Effector CD8-positive, alpha-beta T cell (primary cell): ENCODE data around the gene KCNAB2.

Experiments used
- DNase-seq: peaks from one replicate; lab custom pipeline; 2025; lab: John Stamatoyannopoulos, UW

Gene KCNAB2

DNA sequence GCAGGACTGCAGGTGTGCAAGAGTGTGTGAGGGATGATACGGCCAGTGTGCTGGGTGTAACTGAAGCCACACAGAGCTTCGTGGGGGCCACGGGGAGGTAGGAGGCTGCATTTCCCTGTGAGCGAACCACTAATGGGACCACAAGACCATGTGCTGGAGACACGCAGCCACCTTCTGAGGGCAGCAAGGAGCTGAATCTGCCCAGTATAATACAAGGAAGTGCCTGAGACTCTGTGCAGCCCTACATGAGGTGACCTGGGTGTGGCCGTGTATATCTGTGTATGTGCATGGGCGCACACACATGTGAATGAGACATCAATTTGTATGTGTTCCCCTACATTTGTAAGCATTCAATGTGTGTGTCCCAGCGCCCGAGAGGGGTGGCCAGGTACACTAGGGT lies 83.6 kb downstream of the KCNAB2 start:
- DNase-seq, result no peak

DNA sequence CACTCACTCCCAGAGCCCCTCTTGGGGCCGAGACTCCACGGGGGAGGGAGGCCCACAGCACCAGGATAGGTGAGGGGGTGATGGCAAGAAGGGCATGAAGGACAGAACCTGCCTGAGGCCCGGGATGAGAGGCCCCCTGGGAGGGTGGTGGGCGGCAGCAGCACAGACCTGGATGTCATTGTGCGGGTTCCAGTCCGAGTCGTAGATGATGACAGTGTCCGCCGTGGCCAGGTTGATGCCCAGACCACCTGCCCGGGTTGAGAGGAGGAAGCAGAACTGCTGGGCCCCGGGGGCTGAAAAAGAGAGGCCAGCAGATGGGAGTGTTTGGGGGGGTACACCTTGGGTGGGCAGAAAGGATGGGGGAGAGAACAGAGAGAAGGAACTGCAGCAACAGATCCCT lies 84.3 kb downstream of the KCNAB2 start:
- no peak for DNase-seq

DNA sequence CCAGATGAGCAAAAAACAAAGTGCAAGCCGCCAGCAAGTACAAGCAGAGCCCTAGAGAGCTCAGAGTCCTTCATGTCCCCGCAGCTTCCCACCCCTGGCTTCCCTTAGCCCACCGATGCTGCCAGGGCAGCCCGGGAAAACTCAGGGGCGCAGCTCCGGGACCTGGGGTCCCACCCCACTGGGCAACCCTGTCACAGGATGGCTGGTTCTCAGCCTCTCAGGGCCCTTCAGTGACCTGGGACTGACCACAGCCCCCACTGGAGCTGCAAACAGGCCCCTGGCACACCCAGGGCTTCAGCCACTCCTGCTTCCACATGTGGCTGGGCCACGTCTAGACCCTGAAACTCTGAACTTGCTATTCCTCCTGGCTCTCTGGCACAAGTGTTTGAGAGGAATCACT lies 84.9 kb downstream of the KCNAB2 start:
- DNase-seq, result no peak

DNA sequence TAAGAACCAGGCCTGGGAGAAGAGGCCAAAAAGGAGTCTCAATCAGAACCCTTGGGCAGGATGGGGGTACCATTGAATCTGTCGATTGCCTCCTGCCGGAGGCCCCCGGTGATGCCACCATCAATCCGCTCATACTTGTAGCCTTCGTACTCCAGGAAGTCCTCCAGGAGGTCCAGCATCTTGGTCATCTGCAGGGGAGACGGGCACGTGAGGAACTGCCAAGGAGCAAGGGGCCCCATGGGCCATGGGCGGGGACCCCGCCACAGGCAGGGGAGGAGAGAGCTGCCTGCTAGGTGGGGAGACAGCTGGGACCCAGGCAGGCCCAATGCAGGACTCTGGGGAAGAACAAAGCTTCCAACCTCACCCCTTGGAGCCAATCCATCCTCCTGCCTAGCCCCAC lies 85.9 kb downstream of the KCNAB2 start:
- no peak for DNase-seq

DNA sequence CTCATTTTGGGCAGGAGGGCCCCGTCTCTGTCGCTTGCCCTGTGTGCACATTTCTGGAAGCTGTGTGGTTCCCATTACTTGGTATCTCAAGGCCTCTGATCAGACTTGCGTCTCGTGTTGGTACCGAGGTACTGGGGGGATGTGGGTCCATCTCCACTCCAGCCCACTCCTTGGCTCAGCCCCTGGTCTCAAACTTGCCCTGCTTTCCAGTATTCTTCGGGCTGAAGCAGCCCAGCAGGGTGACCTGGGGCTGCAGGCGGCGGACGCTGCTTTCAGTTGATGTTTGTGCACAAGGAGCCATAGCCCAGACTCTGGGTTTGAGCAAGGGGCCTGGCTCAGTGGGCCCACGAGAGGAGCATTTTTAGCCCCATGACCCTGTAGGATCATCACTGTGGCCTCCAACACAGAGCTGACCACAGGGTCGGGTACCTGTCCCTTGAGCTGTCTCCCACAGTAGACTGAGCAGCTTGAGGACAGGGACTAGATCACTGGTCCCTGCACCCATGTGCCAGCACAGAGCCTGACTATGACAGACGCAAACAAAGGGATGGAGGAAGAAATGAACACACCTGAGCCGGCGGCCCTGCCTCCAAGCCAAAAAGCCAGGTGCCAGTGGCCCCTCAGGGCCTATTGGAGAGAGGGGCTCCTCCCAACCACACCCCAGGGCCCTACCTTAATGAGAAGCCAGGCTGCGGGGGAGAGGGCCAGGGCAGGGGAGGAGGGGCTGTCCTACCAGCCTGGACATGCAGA lies 87.6 kb downstream of the KCNAB2 start:
- no peak for DNase-seq

DNA sequence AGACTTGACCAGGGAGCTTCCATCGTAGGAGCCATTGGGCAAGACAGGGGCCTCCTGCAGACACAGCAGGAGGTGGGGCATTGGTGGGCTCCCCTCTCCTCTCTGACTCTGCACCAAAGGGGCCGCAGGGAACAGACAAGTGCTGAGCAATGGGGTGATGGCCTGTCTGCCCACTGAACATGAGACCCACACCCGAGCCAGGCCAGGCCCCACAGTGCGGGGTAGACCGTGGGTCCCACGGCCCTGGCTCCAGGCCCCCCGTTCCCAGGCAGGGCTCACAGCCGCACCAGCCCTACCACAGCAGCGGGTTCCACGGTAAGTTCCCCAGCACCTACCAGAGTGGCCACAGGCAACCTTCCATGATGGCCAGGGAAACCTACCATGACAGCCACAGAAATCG lies 88.5 kb downstream of the KCNAB2 start:
- DNase-seq, result no peak

DNA sequence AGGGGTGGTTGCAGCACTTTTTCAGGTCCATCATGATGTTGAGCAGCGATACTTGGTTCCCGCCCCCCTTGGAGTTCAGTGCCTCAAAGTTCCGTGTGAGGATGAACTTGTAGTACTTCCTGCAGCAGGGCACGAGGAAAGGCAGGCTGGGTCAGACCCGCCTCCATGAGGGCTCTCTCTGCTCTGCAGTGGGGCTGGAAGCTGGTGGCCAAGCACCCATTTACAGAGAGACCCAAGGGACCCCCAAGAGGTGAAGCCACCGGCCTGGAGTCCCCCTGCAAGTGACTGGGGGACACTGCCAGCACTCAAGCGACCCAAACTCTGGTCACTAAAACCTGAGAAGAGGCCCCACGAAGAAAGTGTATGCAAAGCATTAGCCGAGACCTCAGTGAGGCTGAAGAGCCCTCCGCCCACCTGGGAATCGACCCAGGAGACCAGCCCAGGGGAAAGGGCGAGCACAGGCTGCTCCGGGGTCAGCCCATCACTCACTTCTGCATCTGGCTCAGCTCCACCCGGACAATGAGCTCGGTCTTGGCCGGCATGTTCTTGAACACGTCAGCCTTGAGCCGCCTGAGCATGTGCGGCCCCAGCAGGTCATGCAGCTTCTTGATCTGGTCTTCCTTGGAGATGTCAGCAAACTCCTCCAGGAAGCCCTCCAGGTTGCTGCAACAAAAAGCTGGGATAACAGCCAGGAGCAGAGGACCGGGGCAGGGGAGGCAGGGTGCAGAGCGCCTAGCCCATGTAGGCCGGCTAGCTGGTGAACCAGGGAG lies 89.2 kb downstream of the KCNAB2 start:
- DNase-seq, result no peak

DNA sequence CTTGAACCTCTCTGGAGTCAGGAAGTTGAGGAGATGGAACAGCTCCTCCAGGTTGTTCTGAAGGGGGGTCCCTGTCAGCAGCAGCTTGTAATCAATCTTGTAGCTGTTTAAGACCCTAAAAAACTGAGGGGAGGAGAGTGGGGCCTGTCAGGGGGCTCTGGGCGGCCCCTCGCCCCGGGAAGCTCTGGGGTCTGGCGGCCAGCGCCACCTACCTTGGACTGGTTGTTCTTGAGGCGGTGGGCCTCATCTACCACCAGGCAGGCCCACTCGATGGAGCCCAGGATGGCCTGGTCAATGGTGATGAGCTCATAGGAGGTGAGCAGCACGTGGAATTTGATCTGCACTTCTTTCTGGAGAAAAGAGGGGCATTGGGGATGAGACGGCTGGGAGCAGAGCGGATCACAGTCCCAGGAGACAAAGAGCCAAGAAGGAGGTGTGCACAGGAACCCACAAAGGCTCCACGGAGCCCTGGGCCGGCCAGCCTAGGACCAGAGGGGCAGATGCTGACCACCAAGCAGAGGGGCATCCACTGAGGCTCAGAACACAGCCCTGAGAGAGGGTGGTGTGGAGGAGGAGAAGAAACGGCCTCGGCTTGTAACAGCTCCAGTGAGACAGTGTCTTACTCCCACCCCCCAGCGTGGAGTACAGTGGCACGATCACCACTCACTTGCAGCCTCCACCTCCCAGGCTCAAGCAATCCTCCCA lies 91.0 kb downstream of the KCNAB2 start:
- no peak for DNase-seq

DNA sequence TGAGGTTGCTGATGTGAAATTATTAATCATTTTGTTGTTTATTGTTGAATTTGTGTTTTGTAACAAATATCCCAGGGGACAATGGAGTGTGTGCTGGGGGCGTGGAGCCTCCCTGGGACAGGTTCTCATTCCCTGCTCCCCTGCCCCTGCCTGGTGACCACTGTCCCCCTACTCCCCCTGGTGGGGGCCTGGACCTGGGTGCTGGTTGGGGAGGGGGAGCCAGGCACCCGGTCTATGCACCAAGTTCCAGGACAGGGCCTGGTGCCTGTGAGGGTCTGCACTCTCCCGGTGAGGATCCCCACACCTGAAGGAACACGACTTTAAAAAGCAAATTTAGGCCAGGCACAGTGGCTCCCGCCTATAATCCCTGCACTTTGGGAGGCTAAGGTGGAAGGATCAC lies 92.1 kb downstream of the KCNAB2 start:
- no peak for DNase-seq

DNA sequence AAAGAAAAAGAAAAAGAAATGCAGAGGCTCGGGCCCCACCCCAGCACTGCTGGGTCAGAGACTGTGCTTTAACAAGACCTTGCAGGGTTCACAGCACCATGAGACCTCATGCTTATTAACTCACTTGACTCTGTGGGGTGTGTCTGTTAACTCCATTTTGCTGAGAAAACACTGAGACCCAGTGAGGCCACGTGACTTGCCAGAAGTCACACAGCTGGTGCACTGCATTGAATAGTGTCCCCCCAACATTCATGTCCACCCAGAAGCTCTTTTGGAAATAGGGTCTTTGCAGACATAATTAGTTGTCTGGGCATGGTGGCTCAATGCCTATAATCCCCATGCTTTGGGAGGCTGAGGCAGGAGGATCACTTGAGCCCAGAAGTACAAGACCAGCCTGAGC lies 94.7 kb downstream of the KCNAB2 start:
- no peak for DNase-seq

DNA sequence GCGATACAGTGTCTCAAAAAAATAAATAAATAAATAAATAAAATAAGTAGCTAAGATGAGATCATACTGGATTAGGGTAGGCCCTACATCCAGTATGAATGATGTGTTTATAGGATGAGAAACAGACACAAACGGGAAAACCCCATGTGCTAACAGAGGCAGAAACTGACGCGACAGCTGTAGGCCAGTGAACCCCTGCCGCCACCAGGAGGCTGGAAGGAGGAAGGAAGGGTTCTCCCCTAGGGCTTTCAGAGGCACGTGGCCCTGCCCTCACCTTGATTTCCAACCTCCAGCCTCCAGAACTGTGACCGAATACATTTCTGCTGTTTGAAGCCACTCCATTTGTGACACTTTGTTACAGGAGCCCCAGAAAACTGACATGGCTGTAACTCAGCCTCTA lies 95.9 kb downstream of the KCNAB2 start:
- no peak for DNase-seq

DNA sequence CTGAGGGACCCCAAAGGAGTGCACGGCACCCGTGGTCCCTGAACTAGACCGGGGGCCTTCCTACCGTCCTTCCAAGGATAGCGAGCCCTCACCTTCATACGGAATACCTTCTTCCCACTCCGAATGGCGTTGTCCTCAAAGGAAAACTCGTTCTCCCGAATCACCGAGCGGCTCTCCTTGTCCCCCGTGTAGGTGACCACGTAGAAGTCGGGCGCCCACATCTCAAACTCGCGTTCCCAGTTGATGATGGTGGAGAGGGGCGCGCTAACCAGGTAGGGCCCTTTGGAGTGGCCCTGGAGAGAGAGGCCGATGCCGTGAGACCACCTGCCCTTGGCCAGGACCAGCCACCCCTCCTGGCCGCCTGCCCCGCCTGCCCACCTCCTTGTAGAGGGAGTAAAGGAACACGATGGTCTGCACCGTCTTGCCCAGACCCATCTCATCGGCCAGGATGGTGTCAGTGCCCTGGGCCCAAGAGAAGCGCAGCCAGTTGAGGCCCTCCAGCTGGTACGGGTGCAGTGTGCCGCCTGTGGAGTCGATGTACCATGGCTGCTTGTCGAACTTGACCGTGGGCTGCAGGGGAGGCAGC lies 96.4 kb downstream of the KCNAB2 start:
- DNase-seq, result no peak

DNA sequence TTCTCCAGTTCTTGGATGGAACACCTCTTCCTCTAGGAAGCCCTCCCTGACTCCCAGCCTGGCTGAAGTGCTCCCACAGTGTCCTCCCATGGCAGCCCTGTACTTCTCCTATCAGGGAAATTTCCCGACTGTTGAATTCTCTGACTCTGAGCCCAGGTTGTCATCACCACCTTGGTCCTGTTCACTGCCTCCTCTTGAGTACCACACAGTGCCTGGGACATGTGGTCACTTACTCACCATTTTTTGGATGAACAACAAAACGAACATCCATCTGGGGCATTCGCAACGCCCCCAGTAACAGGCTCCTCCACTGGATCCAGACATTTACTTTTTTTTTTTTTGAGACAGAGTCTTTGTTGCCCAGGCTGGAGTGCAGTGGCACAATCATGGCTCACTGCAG lies 97.0 kb downstream of the KCNAB2 start:
- no peak for DNase-seq

DNA sequence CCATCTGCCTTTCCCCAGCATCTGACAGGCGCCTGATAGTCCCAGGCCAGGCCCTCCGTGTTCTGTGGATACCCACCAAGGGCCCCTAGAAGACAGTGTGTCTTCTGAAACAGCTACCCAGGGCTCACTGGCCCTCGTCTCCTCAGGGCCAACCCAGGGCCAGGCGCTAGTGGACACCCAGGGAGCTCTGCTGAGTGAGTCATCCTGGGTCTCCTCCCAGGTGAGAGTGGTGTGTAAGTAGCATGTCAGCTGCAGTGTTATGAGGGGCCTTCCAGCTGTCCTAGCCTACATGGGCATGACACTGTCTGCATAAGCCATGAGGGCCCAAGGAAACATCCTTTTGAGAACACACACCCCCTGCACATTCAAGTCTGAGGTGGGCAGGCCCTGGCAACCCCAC lies 97.7 kb downstream of the KCNAB2 start:
- DNase-seq, result no peak

DNA sequence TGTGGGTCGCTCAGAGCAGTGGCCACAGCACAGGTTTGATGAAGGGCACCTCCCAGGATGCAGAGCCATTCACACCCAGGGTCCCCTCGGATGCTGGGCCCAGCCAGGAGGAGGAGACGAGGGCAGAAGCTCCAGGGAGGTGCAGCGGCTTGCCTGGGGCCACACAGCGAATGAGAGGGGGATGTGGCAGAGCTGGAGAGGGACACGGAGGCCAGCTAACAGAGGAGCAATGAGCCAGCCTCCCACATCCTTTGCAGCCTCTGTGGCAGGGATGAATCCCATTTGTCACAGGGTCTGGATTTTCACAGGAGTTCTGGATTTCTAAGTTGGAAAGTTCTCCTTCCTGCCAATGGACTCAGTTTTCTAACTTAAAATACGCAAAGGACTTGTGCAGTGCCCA lies 98.5 kb downstream of the KCNAB2 start:
- no peak for DNase-seq

DNA sequence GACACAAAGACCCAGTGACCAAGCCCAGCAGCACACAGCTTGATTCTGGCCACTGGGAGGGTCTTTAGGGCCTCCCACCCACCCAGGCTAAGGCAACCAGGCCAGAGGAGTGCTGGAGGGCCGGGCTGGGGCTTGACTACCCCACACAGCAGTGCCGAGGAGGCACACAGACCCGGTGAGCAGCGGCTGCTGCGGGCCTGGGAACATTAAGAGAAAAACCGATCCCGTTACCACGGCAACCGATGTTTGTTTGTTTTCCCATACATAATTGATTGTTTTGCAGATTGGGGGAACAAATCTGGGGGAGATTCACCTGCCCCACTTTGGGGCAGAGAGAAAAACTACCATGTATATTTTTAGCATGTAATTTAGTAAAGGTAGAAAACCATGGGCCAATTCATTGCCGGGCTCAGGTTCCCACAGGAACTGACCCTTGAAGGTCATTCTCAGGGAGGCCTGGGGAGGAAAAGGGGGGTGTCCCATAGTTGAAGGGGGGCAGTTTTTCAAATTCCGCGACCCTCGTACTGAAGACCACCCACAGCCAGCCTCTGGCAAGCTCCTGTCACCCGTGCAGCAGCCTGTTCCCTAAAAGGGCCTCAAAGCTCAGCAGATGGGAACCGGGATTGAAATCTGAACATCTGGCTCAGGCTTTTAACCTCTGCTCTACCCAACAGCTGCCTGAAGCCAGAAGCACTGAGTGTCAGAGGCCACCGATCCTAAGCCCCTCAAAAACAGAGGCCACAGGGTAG lies 99.1 kb downstream of the KCNAB2 start:
- no peak for DNase-seq

DNA sequence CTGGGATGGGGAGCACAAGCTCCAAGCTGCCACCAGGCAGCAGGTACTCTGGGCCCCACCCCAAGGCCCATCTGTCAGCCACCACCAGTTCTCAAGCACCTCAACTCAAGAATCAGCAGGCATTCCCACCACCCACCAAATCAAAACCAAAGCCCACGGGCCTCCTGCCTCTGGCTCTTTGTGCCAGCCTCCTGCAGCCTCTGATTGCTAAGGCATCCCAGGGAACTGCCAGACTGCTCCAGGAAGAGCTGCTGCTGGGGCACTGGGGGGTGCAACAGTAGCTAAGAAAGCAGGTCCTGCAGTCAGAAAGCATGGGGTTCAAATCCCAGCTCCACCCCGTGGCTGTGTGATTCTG lies 99.7 kb downstream of the KCNAB2 start:
- DNase-seq, result no peak

DNA sequence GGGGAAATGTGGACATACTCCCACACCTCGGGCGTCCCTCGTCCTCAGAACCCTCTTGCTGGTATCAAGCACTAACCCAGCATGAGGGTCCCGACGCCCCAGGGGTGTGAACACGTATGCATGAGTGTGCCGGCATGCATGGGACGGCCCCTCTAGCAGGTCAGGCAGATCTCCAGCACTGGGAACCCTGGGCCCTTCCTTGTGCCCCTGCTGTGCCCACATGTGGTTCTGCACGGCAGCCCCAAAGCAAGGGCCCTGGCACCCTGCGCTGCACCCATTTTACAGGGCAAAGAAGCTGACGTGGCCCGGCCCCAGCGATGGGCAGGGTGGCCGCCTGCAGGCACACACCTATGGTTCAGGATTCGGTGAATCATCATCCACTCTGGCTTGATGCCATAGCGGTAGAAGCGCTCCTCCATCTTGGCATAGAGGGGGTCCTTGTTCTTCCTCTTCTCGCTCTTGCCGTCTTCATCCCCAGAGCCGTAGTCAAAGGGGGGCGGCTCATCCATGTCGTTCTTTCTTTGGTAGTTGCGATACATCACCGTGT lies 100.2 kb downstream of the KCNAB2 start:
- DNase-seq, result no peak

DNA sequence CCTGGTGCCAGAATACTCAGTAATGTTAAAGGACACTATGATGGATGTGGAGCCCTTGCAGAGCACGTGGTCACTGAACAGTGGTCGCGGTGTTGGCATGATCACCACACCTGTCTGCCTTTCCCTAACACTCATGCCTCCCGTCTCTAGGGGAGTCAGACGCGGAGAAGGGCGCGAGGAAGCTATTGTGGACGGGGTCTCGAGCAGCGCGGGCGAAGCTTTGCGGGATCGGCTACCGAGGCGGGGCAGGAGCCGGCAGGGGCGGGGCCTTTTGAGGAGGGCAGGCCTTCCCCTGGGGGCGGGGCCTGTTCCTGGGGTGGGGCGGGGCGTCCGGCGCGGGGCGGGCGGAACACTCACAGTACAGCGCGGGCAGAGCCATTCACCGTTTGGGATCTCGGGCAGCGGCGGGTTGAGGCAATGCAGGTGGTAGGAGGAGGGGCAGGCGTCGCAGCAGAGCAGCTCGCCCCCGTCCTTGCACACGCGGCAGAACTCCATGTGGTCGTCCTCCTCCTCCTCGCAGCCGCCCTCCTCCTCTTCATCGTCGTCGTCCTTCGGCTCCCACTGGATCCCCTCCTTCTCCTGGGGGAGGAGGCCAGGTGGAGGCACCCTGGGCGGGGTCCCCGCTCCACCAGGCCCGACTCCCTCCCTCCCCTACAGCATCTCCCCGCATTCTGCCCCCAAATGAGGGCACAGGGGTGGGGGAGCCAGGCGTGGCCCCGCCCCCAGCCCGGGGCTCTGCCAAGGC lies 103.0 kb downstream of the KCNAB2 start:
- DNase-seq, result peak; percentile 65

DNA sequence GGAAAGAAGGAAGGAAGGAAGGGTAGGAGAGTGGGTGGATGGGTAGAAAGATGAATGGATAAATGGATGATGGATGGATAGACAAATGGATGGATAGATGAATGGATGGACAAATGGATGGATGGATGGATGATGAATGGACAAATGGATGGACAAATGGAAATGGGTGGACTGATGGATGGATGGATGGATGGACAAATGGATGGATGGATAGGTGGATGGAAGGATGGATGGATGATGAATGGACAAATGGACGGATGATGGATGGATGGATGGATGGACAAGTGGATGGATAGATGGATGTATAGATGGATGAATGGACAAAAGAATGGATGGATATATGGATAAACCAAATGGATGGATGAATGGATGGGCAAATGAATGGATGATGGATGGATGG lies 103.9 kb downstream of the KCNAB2 start:
- DNase-seq, result no peak
